ENCODE results near the gene DEGS2.

DNA sequence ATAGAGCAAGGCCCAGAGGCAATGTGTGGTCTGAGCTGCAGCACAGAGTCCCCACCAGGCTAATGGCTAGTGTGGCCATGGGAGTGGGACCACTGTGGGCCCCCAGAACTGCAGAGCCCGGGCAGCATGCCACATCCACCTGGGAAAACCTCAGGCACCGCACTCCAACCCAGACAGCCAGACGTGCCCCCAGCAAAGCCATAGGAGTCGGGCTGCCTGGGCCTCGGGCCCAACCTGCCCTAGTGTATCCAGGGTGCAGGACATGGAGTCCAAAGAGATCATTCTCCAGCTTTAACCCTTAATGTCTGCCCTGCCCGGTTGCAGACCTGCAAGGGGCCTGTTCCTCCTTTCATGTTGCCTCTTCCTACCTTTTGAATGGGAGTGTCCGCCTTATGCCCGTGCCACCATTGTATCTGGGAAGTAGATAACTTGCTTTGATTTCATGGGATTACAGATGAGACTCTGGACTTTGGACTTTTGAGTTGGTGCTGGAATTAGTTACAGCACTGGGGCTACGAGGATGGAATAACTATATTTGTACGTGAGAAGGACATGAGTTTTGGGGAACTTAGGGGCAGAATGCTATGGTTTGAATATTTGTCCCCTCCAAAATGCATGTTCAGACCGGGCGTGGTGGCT, 29.1 kb upstream of the DEGS2 start:
- no peak for TF ChIP-seq PRDM4 (tag by site-specific recombination; IDR thresholded peaks at IDR 0.05)
- no peak for TF ChIP-seq TRIM28 (IDR thresholded peaks at IDR 0.05; ENCODE audit: borderline replicate concordance, low read length)
- TF ChIP-seq CTCF (tag by site-specific recombination; IDR thresholded peaks at IDR 0.05), result no peak

All from HEK293 (cell line).